Vagina (tissue), 2 donors: ENCODE results near the gene ABCB10. TPM values are rescaled to one million over a fixed set of nuclear protein-coding genes. Genes with fewer than 3 reads are reported as not detected.
A peak's percentile ranks its signal among the peaks of the same experiment; 100 is the strongest.

ENCODE experiments used
- DNase-seq, 2 donors: peaks; one replicate each; pipeline ENCODE4 v3.0.0-alpha.2; 2017; ENCODE audit errors: extremely low spot score in 2 of 2
- H3K27ac ChIP-seq: fragments of 200-600 bp; sonication (generic); one replicate; pipeline ENCODE4 v1.5.1; 2019
- H3K27me3 ChIP-seq: fragments of 200-600 bp; sonication (generic); one replicate; pipeline ENCODE4 v1.5.1; 2019
- H3K36me3 ChIP-seq, 2 donors: fragments of 200-600 bp; sonication (generic); one replicate each; pipeline ENCODE4 v1.5.1; 2017 to 2019
- H3K4me1 ChIP-seq: fragments of 200-600 bp; sonication (generic); one replicate; pipeline ENCODE4 v1.5.1; 2019
- H3K4me3 ChIP-seq, 2 donors: fragments of 200-600 bp; sonication (generic); 1 replicate in 1 of 2; 2 replicates in 1 of 2; pipeline ENCODE4 v1.5.1; 2016 to 2019
- H3K9me3 ChIP-seq: fragments of 200-600 bp; sonication (generic); one replicate; pipeline ENCODE4 v1.5.1; 2019
- POLR2A ChIP-seq, 2 donors: fragments of 450-650 bp; IDR thresholded peaks; one replicate each; pipeline ENCODE4 v1.6.1; 2017; ENCODE audit warnings: antibody characterized with exemption in 2 of 2, mild to moderate bottlenecking in 2 of 2, moderate library complexity in 2 of 2
- POLR2AphosphoS5 ChIP-seq, 2 donors: sonication (generic); formaldehyde crosslinking; IDR thresholded peaks; one replicate each; pipeline ENCODE4 v1.9.0; 2017; ENCODE audit warnings: antibody characterized with exemption in 2 of 2, mild to moderate bottlenecking in 2 of 2, low read depth in 1 of 2; ENCODE audit not compliant: insufficient read depth in 1 of 2
- intact Hi-C: fragments of 100-400 bp; cut with DNase I; formaldehyde crosslinking; loops from one replicate; pipeline ENCODE4 v1.15.1; 2023
- total RNA-seq: library from RNA; depleted of rRNA; stranded (reverse); fragments of >200 nt; gene quantifications from one replicate; pipeline ENCODE4 v1.2.3, GENCODE V29; 2016
- TF ChIP-seq, protein P1 (sequence below), 3 experiments: fragments of 450-650 bp in 2 of 3; fragments of 200-600 bp in 1 of 3; sonication (generic) in 1 of 3; IDR thresholded peaks; one replicate each; pipeline ENCODE4 v1.5.1; 2017 to 2019; ENCODE audit warnings: antibody characterized with exemption in 3 of 3, mild to moderate bottlenecking in 2 of 3, moderate library complexity in 2 of 3

Gene ABCB10
- total RNA-seq, 1 donor from 2014 or later = 12.5 TPM

DNA sequence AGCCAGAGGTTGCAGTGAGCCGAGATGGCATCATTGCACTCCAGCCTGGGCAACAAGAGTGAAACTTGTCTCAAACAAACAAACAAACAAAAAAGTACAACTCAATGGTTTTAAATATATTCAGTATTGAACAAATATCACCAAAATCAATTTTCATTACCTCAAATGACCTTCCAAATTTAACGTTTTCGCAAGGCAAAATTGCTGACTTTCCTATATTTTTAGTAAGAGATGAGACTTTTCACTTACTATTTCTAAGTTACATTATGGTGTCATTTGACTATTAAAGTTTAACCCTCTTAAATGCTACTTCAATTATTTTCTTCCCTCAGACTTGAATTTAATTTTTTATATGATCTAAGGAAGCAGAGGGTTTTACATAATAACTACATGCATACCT lies 23.0 kb upstream of the ABCB10 start:
- Histone ChIP-seq H3K4me1 (peaks cover 14% of the 10 kb centered on the region), H3K4me3 (no peak overlapping the region), H3K9me3 (no peaks in the 10 kb centered on the region), H3K36me3 (no peaks in the 10 kb centered on the region), H3K27ac (no peak overlapping the region), H3K27me3 (no peaks in the 10 kb centered on the region)
- intact Hi-C loops = no loop called here
- TF ChIP-seq, protein P1, sequence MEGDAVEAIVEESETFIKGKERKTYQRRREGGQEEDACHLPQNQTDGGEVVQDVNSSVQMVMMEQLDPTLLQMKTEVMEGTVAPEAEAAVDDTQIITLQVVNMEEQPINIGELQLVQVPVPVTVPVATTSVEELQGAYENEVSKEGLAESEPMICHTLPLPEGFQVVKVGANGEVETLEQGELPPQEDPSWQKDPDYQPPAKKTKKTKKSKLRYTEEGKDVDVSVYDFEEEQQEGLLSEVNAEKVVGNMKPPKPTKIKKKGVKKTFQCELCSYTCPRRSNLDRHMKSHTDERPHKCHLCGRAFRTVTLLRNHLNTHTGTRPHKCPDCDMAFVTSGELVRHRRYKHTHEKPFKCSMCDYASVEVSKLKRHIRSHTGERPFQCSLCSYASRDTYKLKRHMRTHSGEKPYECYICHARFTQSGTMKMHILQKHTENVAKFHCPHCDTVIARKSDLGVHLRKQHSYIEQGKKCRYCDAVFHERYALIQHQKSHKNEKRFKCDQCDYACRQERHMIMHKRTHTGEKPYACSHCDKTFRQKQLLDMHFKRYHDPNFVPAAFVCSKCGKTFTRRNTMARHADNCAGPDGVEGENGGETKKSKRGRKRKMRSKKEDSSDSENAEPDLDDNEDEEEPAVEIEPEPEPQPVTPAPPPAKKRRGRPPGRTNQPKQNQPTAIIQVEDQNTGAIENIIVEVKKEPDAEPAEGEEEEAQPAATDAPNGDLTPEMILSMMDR (IDR thresholded peaks at IDR 0.05) = no peak
- no peak for TF ChIP-seq POLR2AphosphoS5 (IDR thresholded peaks at IDR 0.05; ENCODE audit: insufficient read depth in 1 of 2, low read depth in 1 of 2)
- no peak for TF ChIP-seq POLR2A (IDR thresholded peaks at IDR 0.05)
- no peak for DNase-seq

DNA sequence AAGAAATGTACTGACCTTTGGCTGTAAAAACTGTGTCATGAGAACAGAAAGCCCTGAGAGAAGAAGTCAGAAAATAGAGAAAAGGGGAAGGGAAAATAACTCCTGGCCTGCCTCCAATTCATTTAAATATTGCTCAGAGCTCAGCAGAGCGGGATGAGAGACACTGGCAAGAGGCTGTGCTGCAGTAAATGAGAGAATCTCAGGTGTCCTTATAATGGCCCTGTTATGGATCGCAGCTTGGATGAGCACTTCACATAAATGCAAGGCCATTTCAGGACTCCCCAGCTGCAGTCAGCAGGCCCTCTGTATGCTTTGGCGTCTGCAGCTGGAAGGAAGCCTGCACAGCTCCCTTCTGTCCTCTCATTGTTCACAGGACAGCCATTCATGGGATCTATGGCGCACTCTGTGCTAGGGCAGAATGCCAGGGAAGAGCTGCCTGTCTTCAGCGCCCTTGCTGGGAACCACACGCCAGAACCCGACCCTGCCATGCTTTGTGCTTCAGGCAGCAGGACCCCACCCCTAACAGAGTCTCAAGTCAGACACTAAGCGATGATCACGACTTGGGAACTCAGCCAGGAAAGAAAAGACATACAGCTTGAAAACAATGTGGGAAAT lies 20.7 kb upstream of the ABCB10 start:
- intact Hi-C loops = no loop called here

DNA sequence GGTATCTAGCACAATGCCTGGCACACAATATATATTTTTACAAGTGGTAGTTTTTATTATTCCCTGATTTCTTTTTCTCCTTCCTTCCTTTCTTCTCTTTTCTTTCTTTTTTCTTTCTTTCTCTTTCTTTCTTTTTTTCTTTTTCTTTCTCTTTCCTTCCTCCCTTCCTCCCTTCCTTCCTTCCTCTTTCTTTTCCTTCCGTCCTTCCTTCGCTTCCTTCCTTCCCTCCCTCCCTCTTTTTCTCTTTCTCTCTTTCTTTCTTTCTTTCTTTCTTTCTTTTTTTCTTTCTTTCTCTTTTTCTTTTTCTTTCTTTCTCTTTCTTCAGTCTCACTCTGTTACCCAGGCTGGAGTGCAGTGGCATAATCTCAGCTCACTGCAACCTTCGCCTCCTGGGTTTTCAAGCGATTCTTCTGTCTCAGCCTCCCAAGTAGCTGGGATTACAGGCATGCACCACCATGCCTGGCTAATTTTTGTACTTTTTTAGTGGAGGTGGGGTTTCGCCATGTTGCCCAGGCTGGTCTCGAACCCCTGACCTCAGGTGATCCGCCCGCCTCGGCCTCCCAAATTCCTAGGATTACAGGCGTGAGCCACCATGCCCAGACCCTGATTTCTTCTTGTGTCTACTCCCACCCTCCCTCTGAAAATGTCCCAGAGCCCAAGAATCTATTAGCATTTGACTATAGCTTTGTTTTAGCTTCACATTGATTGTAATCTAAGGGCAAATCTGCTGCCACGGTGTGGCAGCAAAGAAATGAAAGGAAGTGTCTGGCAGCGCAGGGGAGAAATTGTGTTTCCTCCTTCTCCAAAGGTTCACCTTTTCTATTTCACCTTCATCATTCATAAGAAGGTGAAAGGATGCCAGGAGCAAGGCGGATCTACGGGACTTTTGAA lies 19.9 kb upstream of the ABCB10 start:
- no peaks in the 10 kb centered on the region for H3K27me3 ChIP-seq
- TF ChIP-seq, protein P1 (IDR thresholded peaks at IDR 0.05) = no peak
- no peak for TF ChIP-seq POLR2A (IDR thresholded peaks at IDR 0.05)
- no peak for TF ChIP-seq POLR2AphosphoS5 (IDR thresholded peaks at IDR 0.05; ENCODE audit: insufficient read depth in 1 of 2, low read depth in 1 of 2)
- H3K36me3 ChIP-seq = no peaks in the 10 kb centered on the region
- no peak for DNase-seq
- no peaks in the 10 kb centered on the region for H3K9me3 ChIP-seq
- peaks cover 14% of the 10 kb centered on the region for H3K4me1 ChIP-seq
- peak overlapping the region; percentile 28 for H3K27ac ChIP-seq
- intact Hi-C loops = no loop called here
- no peak overlapping the region for H3K4me3 ChIP-seq

More for the DNA sequence above, 20.7 kb upstream of the ABCB10 start:
- Histone ChIP-seq H3K4me1 (peaks cover 14% of the 10 kb centered on the region), H3K9me3 (no peaks in the 10 kb centered on the region), H3K4me3 (peak overlapping the region in 1 of 2 donors; percentile 23), H3K27ac (peak overlapping the region; percentile 28), H3K36me3 (no peaks in the 10 kb centered on the region), H3K27me3 (no peaks in the 10 kb centered on the region)
- TF ChIP-seq POLR2A (IDR thresholded peaks at IDR 0.05) = no peak
- no peak for TF ChIP-seq POLR2AphosphoS5 (IDR thresholded peaks at IDR 0.05; ENCODE audit: insufficient read depth in 1 of 2, low read depth in 1 of 2)
- TF ChIP-seq, protein P1 (IDR thresholded peaks at IDR 0.05) = no peak
- no peak for DNase-seq

DNA sequence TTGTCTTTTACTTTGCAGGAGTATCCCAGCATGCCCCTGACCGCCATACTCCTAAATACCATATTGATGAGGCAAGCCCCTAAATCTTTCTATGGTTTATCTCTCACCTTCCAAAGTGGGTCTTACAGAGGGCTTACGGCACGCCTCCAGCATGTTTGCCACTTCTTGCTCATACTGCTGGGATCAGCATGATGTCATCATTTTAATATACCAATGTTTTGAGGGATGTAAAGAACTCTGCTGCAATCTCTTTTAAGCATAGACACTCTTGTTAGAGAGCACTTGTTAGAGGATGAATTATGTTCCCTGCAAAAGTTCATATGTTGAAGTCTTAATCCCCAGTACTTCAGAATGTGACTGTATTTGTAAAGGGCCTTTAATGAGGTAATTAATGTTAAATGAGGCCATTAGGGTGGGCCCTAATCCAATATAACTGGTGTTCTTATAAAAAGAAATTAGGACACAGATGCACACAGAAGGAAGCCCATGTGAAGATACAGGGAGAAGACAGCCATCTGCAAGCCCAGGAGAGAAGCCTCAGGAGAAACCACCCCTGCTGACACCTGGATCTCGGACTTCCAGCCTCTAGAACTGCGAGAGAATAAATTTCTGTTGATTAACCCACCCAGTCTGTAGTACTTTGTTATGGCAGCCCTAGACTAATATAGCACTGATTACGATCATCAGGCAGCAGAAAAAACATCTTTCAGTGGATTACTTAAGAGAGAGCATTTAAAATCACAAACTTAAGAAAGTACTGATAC lies 16.4 kb upstream of the ABCB10 start:
- no peak for DNase-seq
- no peaks in the 10 kb centered on the region for H3K9me3 ChIP-seq
- no peaks in the 10 kb centered on the region for H3K27me3 ChIP-seq
- TF ChIP-seq POLR2AphosphoS5 (IDR thresholded peaks at IDR 0.05; ENCODE audit: insufficient read depth in 1 of 2, low read depth in 1 of 2) (no peak), POLR2A (IDR thresholded peaks at IDR 0.05) (no peak)
- TF ChIP-seq, protein P1 (IDR thresholded peaks at IDR 0.05) = no peak
- no peak overlapping the region for H3K4me3 ChIP-seq
- no peak overlapping the region for H3K27ac ChIP-seq
- peaks cover 14% of the 10 kb centered on the region for H3K4me1 ChIP-seq
- intact Hi-C loops = no loop called here
- no peaks in the 10 kb centered on the region for H3K36me3 ChIP-seq
